Neural cell (in vitro differentiated cells): Measurements from ENCODE around the gene SZT2.

Experiments used
- CTCF ChIP-seq: fragments of 450-650 bp; IDR thresholded peaks from 2 replicates; pipeline ENCODE4 v1.5.1; 2014; ENCODE audit warnings: antibody characterized with exemption, mild to moderate bottlenecking, moderate library complexity; ENCODE audit not compliant: poor library complexity, severe bottlenecking
- EP300 ChIP-seq: fragments of 450-650 bp; conservative IDR thresholded peaks from 2 replicates; pipeline ENCODE4 v1.6.1; 2014; ENCODE audit warnings: antibody characterized with exemption, mild to moderate bottlenecking, moderate library complexity; ENCODE audit not compliant: poor library complexity, severe bottlenecking
- EZH2 ChIP-seq: fragments of 200-600, 300-800 bp; shearing (Covaris generic), sonication (generic); IDR thresholded peaks from 2 replicates; pipeline ENCODE4 v1.6.1; 2014; ENCODE audit warnings: antibody characterized with exemption, low read length, borderline replicate concordance, mild to moderate bottlenecking; ENCODE audit not compliant: insufficient read depth, poor library complexity, severe bottlenecking
- MXI1 ChIP-seq: fragments of 450-650 bp; conservative IDR thresholded peaks from 2 replicates; pipeline ENCODE4 v1.6.1; 2014; ENCODE audit warnings: antibody characterized with exemption, mild to moderate bottlenecking; ENCODE audit not compliant: poor library complexity, severe bottlenecking
- POLR2AphosphoS5 ChIP-seq: IDR thresholded peaks from 2 replicates; pipeline ENCODE4 v1.6.1; 2012
- RAD21 ChIP-seq: fragments of 450-650 bp; conservative IDR thresholded peaks from 2 replicates; pipeline ENCODE4 v1.6.1; 2014; ENCODE audit warnings: antibody characterized with exemption, mild to moderate bottlenecking, moderate library complexity
- TF ChIP-seq, protein P1 (sequence below): IDR thresholded peaks from 2 replicates; pipeline ENCODE4 v1.6.1; 2012; ENCODE audit warnings: borderline replicate concordance

- TF ChIP-seq CTCF (no peak), MXI1 (no peak), POLR2AphosphoS5 (no peak), EP300 (no peak), EZH2 (no peak), RAD21 (no peak)
- TF ChIP-seq, protein P1, sequence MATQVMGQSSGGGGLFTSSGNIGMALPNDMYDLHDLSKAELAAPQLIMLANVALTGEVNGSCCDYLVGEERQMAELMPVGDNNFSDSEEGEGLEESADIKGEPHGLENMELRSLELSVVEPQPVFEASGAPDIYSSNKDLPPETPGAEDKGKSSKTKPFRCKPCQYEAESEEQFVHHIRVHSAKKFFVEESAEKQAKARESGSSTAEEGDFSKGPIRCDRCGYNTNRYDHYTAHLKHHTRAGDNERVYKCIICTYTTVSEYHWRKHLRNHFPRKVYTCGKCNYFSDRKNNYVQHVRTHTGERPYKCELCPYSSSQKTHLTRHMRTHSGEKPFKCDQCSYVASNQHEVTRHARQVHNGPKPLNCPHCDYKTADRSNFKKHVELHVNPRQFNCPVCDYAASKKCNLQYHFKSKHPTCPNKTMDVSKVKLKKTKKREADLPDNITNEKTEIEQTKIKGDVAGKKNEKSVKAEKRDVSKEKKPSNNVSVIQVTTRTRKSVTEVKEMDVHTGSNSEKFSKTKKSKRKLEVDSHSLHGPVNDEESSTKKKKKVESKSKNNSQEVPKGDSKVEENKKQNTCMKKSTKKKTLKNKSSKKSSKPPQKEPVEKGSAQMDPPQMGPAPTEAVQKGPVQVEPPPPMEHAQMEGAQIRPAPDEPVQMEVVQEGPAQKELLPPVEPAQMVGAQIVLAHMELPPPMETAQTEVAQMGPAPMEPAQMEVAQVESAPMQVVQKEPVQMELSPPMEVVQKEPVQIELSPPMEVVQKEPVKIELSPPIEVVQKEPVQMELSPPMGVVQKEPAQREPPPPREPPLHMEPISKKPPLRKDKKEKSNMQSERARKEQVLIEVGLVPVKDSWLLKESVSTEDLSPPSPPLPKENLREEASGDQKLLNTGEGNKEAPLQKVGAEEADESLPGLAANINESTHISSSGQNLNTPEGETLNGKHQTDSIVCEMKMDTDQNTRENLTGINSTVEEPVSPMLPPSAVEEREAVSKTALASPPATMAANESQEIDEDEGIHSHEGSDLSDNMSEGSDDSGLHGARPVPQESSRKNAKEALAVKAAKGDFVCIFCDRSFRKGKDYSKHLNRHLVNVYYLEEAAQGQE: no peak
Observed at GRCh38 chr1:43499898-43500297, 110.2 kb downstream of the SZT2 start.
